Body of pancreas (tissue), 4 donors: ENCODE measurements around the gene AMY1C. TPM values are rescaled to one million over a fixed set of nuclear protein-coding genes. Genes with fewer than 3 reads are reported as not detected.
A peak's percentile ranks its signal among the peaks of the same experiment; 100 is the strongest.
"Not testable (repeated sequence)": the region's sequence is repeated elsewhere in the genome, so short reads cannot be mapped to it uniquely, and the experiment has no call there.

Experiments used
- ATAC-seq: fragments of 150-250 bp; one replicate; pipeline ENCODE4 v1.9.1; 2016
- DNase-seq, 4 donors: peaks; one replicate each; pipeline ENCODE4 v3.0.0-alpha.2; 2019
- H3K27ac ChIP-seq, 4 donors: fragments of 200-600 bp; sonication (generic); 1 replicate in 3 of 4; 2 replicates in 1 of 4; pipeline versions ENCODE4 v1.5.1 to v1.6.1; 2016 to 2019; ENCODE audit warnings: mild to moderate bottlenecking in 1 of 4, mixed read lengths in 1 of 4, moderate library complexity in 1 of 4
- H3K27me3 ChIP-seq, 2 donors: fragments of 200-600 bp; sonication (generic); one replicate each; pipeline ENCODE4 v1.6.0; 2016; ENCODE audit warnings: mild to moderate bottlenecking in 1 of 2
- H3K36me3 ChIP-seq, 2 donors: fragments of 200-600 bp; sonication (generic); replicated peaks in 1 of 2; 2 replicates each; pipeline ENCODE4 v1.5.1; 2016; ENCODE audit warnings: low read depth in 2 of 2; ENCODE audit not compliant: insufficient read depth in 1 of 2
- H3K4me1 ChIP-seq: fragments of 200-600 bp; sonication (generic); one replicate; pipeline ENCODE4 v1.6.0; 2016
- H3K4me3 ChIP-seq, 2 donors: fragments of 200-600 bp; sonication (generic); 1 replicate in 1 of 2; 2 replicates in 1 of 2; pipeline ENCODE4 v1.5.1; 2016 to 2019
- H3K9me3 ChIP-seq, 3 donors: fragments of 200-600 bp; sonication (generic); 1 replicate in 2 of 3; 2 replicates in 1 of 3; pipeline ENCODE4 v1.5.1; 2016
- WGBS, 2 donors: methylation state at CpG; one replicate each; pipeline ENCODE4 v1.1.5; 2017; 5-methylcytosine and 5-hydroxymethylcytosine counted together
- intact Hi-C: fragments of 100-400 bp; cut with DNase I; formaldehyde crosslinking; loops from one replicate; pipeline ENCODE4 v1.15.1; 2023
- total RNA-seq, 2 donors: library from RNA; depleted of rRNA; stranded (reverse); fragments of >200 nt; gene quantifications; one replicate each; pipeline ENCODE4 v1.1.0, GENCODE V29; 2016

AMY1C gene
- total RNA-seq: under 1 TPM in 1 of 2 donors, not detected in 1; 0.66 TPM

GRCh38 chr1:103749598-103749997 is at the start of gene AMY1C:
Gene AMY1C (plus strand): TSS chr1:103749898. CDS start chr1:103750470, 572 bp downstream.
- DNase-seq, H3K27ac ChIP-seq, H3K4me1 ChIP-seq, H3K36me3 ChIP-seq, ATAC-seq, H3K9me3 ChIP-seq, intact Hi-C loops, H3K27me3 ChIP-seq, H3K4me3 ChIP-seq: not testable (repeated sequence)
- WGBS, 2 donors: no CpG with 5 or more reads among the region's 5 CpGs

- H3K27me3 ChIP-seq, H3K4me1 ChIP-seq, H3K27ac ChIP-seq, H3K36me3 ChIP-seq, intact Hi-C loops, ATAC-seq, H3K9me3 ChIP-seq, DNase-seq, H3K4me3 ChIP-seq: not testable (repeated sequence)
- no CpG with 5 or more reads among the region's 4 CpGs for WGBS, 2 donors
Measured at GRCh38 chr1:103700669-103701068, 49.0 kb upstream of the AMY1C start.

GRCh38 chr1:103701256-103701655 is 48.4 kb upstream of the AMY1C start:
- H3K4me1 ChIP-seq, H3K27me3 ChIP-seq, H3K36me3 ChIP-seq, H3K9me3 ChIP-seq, H3K4me3 ChIP-seq, DNase-seq, H3K27ac ChIP-seq, ATAC-seq, intact Hi-C loops: not testable (repeated sequence)
- no CpG with 5 or more reads among the region's 4 CpGs for WGBS, 2 donors

GRCh38 chr1:103707670-103708069 is 42.0 kb upstream of the AMY1C start:
- DNase-seq, H3K27me3 ChIP-seq, H3K27ac ChIP-seq, H3K4me1 ChIP-seq, ATAC-seq, H3K36me3 ChIP-seq, intact Hi-C loops, H3K9me3 ChIP-seq, H3K4me3 ChIP-seq: not testable (repeated sequence)
- WGBS, 2 donors: no CpG with 5 or more reads among the region's 3 CpGs

- DNase-seq: not testable (repeated sequence)
Measured at GRCh38 chr1:103710381-103710780, 39.3 kb upstream of the AMY1C start.

GRCh38 chr1:103717404-103717803 is 32.3 kb upstream of the AMY1C start:
- H3K27ac ChIP-seq: peak overlapping the region in 1 of 4 donors; percentile 14
- H3K4me1 ChIP-seq, H3K27me3 ChIP-seq, H3K36me3 ChIP-seq, H3K4me3 ChIP-seq, H3K9me3 ChIP-seq, intact Hi-C loops: not testable (repeated sequence)
- DNase-seq (peak in 2 of 4 donors; percentile 0 to 8), ATAC-seq (peak; percentile 24)
- whole genome bisulfite sequencing, 2 donors: 52 to 73% methylated on average over 6 of the region's 6 CpGs

More at GRCh38 chr1:103710381-103710780, 39.3 kb upstream of the AMY1C start:
- H3K27ac ChIP-seq, intact Hi-C loops, H3K9me3 ChIP-seq, H3K27me3 ChIP-seq, H3K4me1 ChIP-seq, H3K36me3 ChIP-seq, ATAC-seq, H3K4me3 ChIP-seq: not testable (repeated sequence)
- no CpG with 5 or more reads among the region's 3 CpGs for WGBS, 2 donors

GRCh38 chr1:103721473-103721872 is 28.2 kb upstream of the AMY1C start:
- H3K27ac ChIP-seq, H3K4me3 ChIP-seq, DNase-seq, H3K27me3 ChIP-seq, intact Hi-C loops, H3K4me1 ChIP-seq, H3K36me3 ChIP-seq, H3K9me3 ChIP-seq: not testable (repeated sequence)
- WGBS, 2 donors: no CpG with 5 or more reads among the region's 2 CpGs
- peak; percentile 53 for ATAC-seq

- H3K9me3 ChIP-seq, DNase-seq, ATAC-seq, H3K27me3 ChIP-seq, H3K4me3 ChIP-seq, H3K27ac ChIP-seq, intact Hi-C loops, H3K36me3 ChIP-seq, H3K4me1 ChIP-seq: not testable (repeated sequence)
- no CpG with 5 or more reads among the region's 3 CpGs for WGBS, 2 donors
Measured at GRCh38 chr1:103735334-103735733, 14.4 kb upstream of the AMY1C start.

GRCh38 chr1:103738031-103738430 is 11.7 kb upstream of the AMY1C start:
- no CpG with 5 or more reads among the region's 3 CpGs for WGBS, 2 donors
- H3K27me3 ChIP-seq, H3K4me3 ChIP-seq, H3K9me3 ChIP-seq, ATAC-seq, H3K36me3 ChIP-seq, intact Hi-C loops, H3K4me1 ChIP-seq, H3K27ac ChIP-seq, DNase-seq: not testable (repeated sequence)

GRCh38 chr1:103744449-103744848 is 5.2 kb upstream of the AMY1C start:
- H3K4me3 ChIP-seq, DNase-seq, H3K36me3 ChIP-seq, intact Hi-C loops, H3K27ac ChIP-seq, H3K4me1 ChIP-seq, H3K27me3 ChIP-seq, H3K9me3 ChIP-seq, ATAC-seq: not testable (repeated sequence)
- WGBS, 2 donors: no CpG with 5 or more reads among the region's 4 CpGs

GRCh38 chr1:103745040-103745439 is 4.7 kb upstream of the AMY1C start:
- 63% methylated on average over 1 of the region's 4 CpGs; no CpG with 5 or more reads in 1 of the 2 donors for WGBS, 2 donors
- H3K36me3 ChIP-seq, DNase-seq, ATAC-seq, H3K27ac ChIP-seq, H3K27me3 ChIP-seq, intact Hi-C loops, H3K4me1 ChIP-seq, H3K4me3 ChIP-seq, H3K9me3 ChIP-seq: not testable (repeated sequence)

GRCh38 chr1:103748273-103748672 is 1.4 kb upstream of the AMY1C start:
- H3K9me3 ChIP-seq, H3K27ac ChIP-seq, H3K36me3 ChIP-seq, DNase-seq, H3K4me1 ChIP-seq, intact Hi-C loops, H3K4me3 ChIP-seq, H3K27me3 ChIP-seq, ATAC-seq: not testable (repeated sequence)
- WGBS, 2 donors: no CpG with 5 or more reads among the region's 6 CpGs
